Choroid plexus epithelial cell (primary cell): Measurements from ENCODE around the gene CAPN5.
A peak's percentile ranks its signal among the peaks of the same experiment; 100 is the strongest.

ENCODE experiments used
- DNase-seq: peaks from one replicate; pipeline ENCODE4 v3.0.0-alpha.2; 2010; ENCODE audit warnings: low read depth
- H3K4me3 ChIP-seq: 2 replicates; pipeline ENCODE4 v1.5.1; 2011; ENCODE audit warnings: low read depth, mild to moderate bottlenecking, control low read depth, low read length, moderate library complexity
- CTCF ChIP-seq: conservative IDR thresholded peaks from 2 replicates; pipeline ENCODE4 v1.5.1; 2011; ENCODE audit warnings: low read depth, mild to moderate bottlenecking, control low read depth, inconsistent platforms, low read length, moderate library complexity

The CAPN5 gene

GRCh38 chr11:77100166-77101042 lies 33.6 kb downstream of the CAPN5 start:
- no peak overlapping the region for H3K4me3 ChIP-seq
- DNase-seq: no peak
- TF ChIP-seq CTCF: no peak

GRCh38 chr11:77101043-77101537 lies 34.3 kb downstream of the CAPN5 start:
- H3K4me3 ChIP-seq: no peak overlapping the region
- peak; percentile 81 for TF ChIP-seq CTCF
- DNase-seq: peak; percentile 63

GRCh38 chr11:77102246-77103210 lies 35.8 kb downstream of the CAPN5 start, which contains the start of gene OMP:
Gene OMP (plus strand): TSS chr11:77102840. CDS start chr11:77102840, 0 bp downstream.
- TF ChIP-seq CTCF: no peak
- no peak within 1 kb of the TSS for H3K4me3 ChIP-seq

GRCh38 chr11:77103319-77103718 lies 36.5 kb downstream of the CAPN5 start:
- no peak for DNase-seq
- no peak for TF ChIP-seq CTCF

More at GRCh38 chr11:77102246-77103210, 35.8 kb downstream of the CAPN5 start, which contains the start of gene OMP:
- DNase-seq: no peak

GRCh38 chr11:77104727-77105126 lies 38.0 kb downstream of the CAPN5 start:
- TF ChIP-seq CTCF: no peak
- DNase-seq: peak; percentile 62
- no peak overlapping the region for H3K4me3 ChIP-seq

More at GRCh38 chr11:77103319-77103718, 36.5 kb downstream of the CAPN5 start:
- no peak overlapping the region for H3K4me3 ChIP-seq

GRCh38 chr11:77106321-77106720 lies 39.5 kb downstream of the CAPN5 start:
- no peak for TF ChIP-seq CTCF
- no peak for DNase-seq
- H3K4me3 ChIP-seq: no peak overlapping the region
